HL-60 (cell line): ENCODE results near the gene PRSS8.

Experiments
- DNase-seq, 2 experiments: peaks; one replicate each; pipeline ENCODE4 v3.0.0-alpha.2; 2010 to 2020; ENCODE audit warnings: low read depth in 1 of 2, low spot score in 1 of 2
- H3K27ac ChIP-seq: fragments of 250-450 bp; sonication (Bioruptor Pico); replicated peaks from 2 replicates; pipeline ENCODE4 v1.5.1; 2020; ENCODE audit warnings: mild to moderate bottlenecking, moderate library complexity
- H3K27me3 ChIP-seq: fragments of 250-450 bp; sonication (Bioruptor Pico); 2 replicates; pipeline ENCODE4 v1.5.1; 2021; ENCODE audit warnings: mild to moderate bottlenecking, moderate library complexity; ENCODE audit not compliant: insufficient read depth, poor library complexity, severe bottlenecking
- H3K4me3 ChIP-seq: replicated peaks from 2 replicates; pipeline ENCODE4 v1.5.1; 2011; ENCODE audit warnings: mild to moderate bottlenecking, control low read depth, low read length; ENCODE audit not compliant: insufficient read depth
- GABPA ChIP-seq: IDR thresholded peaks from 2 replicates; pipeline ENCODE4 v1.6.1; 2012; ENCODE audit warnings: low read depth
- POLR2AphosphoS5 ChIP-seq: IDR thresholded peaks from 2 replicates; pipeline ENCODE4 v1.6.1; 2012; ENCODE audit warnings: low read depth
- SPI1 ChIP-seq: IDR thresholded peaks from 2 replicates; pipeline ENCODE4 v1.6.1; 2012; ENCODE audit warnings: low read depth, mild to moderate bottlenecking, borderline replicate concordance
- TF ChIP-seq, protein P1 (sequence below): IDR thresholded peaks from 2 replicates; pipeline ENCODE4 v1.6.1; 2012; ENCODE audit warnings: low read depth; ENCODE audit not compliant: insufficient replicate concordance
- TF ChIP-seq, protein P2 (sequence below): IDR thresholded peaks from one replicate; pipeline ENCODE4 v1.5.1; 2011; ENCODE audit warnings: low read length, control low read depth, inconsistent platforms; ENCODE audit not compliant: insufficient read depth

PRSS8 gene

DNA sequence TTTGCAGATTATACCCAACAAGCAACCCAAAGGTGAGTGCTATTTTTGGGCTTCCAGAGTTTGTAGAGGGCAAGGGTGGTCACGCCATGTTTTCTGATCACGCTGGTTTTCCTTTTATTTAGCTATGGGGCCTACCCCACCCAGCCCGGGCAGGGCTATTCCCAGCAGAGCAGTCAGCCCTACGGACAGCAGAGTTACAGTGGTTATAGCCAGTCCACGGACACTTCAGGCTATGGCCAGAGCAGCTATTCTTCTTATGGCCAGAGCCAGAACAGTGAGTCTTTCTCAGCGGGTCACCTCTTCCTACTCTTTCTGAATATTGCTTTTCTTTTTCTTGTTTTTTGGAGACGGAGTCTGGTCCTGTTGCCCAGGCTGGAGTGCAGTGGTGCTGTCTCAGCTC is 46.9 kb upstream of the PRSS8 start:
- TF ChIP-seq SPI1 (no peak), GABPA (no peak), POLR2AphosphoS5 (no peak)
- TF ChIP-seq, protein P1, sequence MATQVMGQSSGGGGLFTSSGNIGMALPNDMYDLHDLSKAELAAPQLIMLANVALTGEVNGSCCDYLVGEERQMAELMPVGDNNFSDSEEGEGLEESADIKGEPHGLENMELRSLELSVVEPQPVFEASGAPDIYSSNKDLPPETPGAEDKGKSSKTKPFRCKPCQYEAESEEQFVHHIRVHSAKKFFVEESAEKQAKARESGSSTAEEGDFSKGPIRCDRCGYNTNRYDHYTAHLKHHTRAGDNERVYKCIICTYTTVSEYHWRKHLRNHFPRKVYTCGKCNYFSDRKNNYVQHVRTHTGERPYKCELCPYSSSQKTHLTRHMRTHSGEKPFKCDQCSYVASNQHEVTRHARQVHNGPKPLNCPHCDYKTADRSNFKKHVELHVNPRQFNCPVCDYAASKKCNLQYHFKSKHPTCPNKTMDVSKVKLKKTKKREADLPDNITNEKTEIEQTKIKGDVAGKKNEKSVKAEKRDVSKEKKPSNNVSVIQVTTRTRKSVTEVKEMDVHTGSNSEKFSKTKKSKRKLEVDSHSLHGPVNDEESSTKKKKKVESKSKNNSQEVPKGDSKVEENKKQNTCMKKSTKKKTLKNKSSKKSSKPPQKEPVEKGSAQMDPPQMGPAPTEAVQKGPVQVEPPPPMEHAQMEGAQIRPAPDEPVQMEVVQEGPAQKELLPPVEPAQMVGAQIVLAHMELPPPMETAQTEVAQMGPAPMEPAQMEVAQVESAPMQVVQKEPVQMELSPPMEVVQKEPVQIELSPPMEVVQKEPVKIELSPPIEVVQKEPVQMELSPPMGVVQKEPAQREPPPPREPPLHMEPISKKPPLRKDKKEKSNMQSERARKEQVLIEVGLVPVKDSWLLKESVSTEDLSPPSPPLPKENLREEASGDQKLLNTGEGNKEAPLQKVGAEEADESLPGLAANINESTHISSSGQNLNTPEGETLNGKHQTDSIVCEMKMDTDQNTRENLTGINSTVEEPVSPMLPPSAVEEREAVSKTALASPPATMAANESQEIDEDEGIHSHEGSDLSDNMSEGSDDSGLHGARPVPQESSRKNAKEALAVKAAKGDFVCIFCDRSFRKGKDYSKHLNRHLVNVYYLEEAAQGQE, result no peak
- TF ChIP-seq, protein P2, sequence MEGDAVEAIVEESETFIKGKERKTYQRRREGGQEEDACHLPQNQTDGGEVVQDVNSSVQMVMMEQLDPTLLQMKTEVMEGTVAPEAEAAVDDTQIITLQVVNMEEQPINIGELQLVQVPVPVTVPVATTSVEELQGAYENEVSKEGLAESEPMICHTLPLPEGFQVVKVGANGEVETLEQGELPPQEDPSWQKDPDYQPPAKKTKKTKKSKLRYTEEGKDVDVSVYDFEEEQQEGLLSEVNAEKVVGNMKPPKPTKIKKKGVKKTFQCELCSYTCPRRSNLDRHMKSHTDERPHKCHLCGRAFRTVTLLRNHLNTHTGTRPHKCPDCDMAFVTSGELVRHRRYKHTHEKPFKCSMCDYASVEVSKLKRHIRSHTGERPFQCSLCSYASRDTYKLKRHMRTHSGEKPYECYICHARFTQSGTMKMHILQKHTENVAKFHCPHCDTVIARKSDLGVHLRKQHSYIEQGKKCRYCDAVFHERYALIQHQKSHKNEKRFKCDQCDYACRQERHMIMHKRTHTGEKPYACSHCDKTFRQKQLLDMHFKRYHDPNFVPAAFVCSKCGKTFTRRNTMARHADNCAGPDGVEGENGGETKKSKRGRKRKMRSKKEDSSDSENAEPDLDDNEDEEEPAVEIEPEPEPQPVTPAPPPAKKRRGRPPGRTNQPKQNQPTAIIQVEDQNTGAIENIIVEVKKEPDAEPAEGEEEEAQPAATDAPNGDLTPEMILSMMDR, result no peak
- peak in 1 of 2 experiments; percentile 35 for DNase-seq
- Histone ChIP-seq H3K4me3 (peak overlapping the region; percentile 74), H3K27ac (peak overlapping the region; percentile 100), H3K27me3 (no peaks in the 10 kb centered on the region)

- Histone ChIP-seq H3K27ac (peak overlapping the region; percentile 100), H3K4me3 (peak overlapping the region; percentile 74), H3K27me3 (no peaks in the 10 kb centered on the region)
- DNase-seq, result peak; percentile 39 to 41
- TF ChIP-seq, protein P2, result no peak
- no peak for TF ChIP-seq GABPA
- TF ChIP-seq SPI1, result 0 out of 2 replicates have a peak, but pooled peaks have one; percentile 2
These were observed 45.7 kb upstream of the PRSS8 start for GRCh38 chr16:31181102-31181830.

DNA sequence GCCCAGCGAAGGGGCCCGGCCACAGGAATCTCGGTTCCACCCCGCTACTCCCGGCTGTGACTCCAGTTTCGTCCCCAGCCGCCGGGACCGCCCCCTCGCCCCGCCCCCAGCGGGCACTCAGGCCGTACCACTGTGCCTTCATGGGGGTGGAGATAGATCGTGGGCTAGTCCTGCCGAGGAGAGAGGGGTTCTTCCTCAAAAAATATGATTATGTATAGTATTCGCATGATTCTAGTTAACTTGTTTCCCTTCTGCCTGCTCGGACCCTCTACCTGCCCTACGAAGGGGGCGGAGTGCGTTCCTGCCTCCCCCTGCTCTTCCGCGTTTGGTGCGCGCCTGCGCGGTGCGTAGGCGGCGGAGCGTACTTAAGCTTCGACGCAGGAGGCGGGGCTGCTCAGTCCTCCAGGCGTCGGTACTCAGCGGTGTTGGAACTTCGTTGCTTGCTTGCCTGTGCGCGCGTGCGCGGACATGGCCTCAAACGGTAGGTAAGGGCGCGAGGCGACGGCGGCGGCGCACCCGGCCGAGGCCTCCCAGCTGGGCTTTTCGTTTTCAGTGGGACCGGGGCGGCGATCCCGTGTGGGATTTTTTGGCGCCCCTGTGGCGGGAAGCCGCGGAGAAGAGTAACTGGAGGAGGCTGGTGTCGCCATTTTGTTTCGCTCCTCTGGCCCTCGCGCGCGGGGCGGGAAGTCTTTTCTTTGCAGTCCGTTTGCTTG is 44.4 kb upstream of the PRSS8 start, which contains the start of gene FUS:
Gene FUS (plus strand): TSS at position 393 of the 713 bp plus-strand sequence. CDS start 76 bp downstream, at position 469.
- Histone ChIP-seq H3K4me3 (peak within 1 kb of the TSS; percentile 74), H3K27me3 (no peaks in the 10 kb centered on the region), H3K27ac (peak within 1 kb of the TSS; percentile 100)
- peak; percentile 88 to 97 for DNase-seq
- TF ChIP-seq, protein P2, result no peak
- TF ChIP-seq, protein P1, result peak; percentile 84
- peak; percentile 100 for TF ChIP-seq POLR2AphosphoS5
- no peak for TF ChIP-seq GABPA
- TF ChIP-seq SPI1, result no peak
